GM18508 (cell line): ENCODE data around the gene GABARAPL2.
"Not testable (repeated sequence)": the region's sequence is repeated elsewhere in the genome, so short reads cannot be mapped to it uniquely, and the experiment has no call there.

ENCODE experiments used
- ATAC-seq: cut with Tn5 transposase; IDR thresholded peaks from one replicate; pipeline ENCODE4 v1.9.1; 2021; ENCODE audit warnings: moderate number of reproducible peaks; ENCODE audit not compliant: insufficient read depth, unreplicated experiment

Gene GABARAPL2, protein sequence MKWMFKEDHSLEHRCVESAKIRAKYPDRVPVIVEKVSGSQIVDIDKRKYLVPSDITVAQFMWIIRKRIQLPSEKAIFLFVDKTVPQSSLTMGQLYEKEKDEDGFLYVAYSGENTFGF

DNA sequence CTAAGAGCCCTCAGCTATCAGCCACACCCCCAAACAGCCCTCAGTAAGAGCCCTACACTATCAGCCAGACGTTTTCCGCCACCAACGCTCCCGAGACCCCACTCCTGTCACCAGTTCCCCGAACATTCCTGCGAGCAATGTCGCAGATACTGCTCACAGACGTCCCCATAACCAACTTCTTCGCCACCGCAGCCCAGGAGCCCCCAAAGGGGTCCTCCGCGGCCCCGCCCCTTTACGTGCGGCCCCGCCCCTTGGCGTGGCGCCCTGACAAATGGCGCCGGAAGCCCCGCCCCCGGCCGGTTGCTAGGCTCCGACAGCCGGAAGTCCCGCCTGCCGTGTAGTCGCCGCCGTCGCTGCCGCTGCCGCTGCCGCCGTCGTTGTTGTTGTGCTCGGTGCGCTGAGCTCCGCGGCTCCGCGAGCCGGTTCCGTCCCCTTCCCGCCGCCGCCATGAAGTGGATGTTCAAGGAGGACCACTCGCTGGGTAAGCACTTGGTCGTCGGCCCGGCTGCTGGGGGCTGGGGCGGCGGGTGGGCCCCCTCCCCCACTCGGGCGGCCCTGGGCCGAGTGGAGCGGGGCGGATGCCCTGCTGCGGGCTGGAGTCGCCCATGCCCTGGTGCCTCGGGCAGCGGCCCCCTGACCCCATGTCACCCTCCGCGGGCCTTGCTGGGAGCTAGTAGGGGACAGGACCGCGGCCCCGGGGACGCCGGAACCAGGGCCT, at the start of gene GABARAPL2:
TSS of gene GABARAPL2 (plus strand) at position 340 of the 718 bp plus-strand sequence. CDS start at position 448, 108 bp downstream.
- ATAC-seq = no peak

DNA sequence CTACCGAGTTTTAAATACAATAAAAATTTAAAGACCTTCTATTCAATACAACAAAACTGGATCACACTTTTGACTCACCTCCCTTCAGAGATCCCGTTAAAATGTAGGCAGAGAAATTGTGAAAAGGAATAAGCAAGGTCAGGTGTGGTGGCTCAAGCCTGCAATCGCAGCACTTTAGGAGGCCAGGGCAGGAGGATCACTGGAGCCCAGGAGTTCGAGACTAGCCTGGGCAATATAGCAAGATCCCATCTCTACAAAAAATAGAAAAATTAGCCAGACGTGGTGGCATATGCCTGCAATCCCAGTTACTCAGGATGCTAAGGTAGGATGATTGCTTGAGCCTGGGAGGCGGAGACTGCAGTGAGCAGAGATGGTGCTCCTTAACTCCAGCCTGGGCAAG, 47.0 kb upstream of the GABARAPL2 start:
- no peak for ATAC-seq

DNA sequence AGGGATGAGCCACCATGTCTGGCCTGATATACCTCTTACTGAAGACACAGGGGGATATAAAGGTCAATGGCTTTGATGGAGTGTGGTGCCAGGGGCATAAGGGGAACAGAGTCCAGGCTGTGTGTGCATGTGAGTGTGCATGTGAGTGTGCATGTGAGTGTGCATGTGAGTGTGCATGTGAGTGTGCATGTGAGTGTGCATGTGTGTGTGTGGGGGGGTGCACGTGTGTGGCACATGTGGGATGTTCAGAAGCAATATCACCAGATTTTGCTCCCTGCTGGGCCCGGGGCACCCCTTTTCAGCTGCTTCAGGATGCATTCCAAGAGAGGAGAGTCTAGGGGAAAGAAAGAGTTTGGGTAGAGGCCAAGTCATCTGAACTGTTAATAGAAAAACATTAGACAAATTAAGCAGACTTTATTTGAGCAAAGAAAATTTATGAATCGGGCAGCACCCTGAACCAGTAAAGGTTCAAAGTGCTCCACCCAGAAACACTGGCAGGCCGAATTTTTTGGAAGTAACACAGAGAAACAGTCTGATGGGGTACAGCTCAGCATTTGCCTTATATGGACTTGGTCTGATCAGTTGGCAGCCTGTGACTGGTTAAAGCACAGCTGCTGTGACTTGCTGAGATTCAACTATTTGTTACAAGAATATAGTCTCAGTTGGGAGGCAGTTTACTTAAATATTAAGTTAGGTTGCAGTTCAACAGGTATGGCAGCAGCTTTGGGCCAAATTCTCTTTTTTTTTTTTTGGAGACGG, 40.0 kb upstream of the GABARAPL2 start:
- ATAC-seq = no peak

DNA sequence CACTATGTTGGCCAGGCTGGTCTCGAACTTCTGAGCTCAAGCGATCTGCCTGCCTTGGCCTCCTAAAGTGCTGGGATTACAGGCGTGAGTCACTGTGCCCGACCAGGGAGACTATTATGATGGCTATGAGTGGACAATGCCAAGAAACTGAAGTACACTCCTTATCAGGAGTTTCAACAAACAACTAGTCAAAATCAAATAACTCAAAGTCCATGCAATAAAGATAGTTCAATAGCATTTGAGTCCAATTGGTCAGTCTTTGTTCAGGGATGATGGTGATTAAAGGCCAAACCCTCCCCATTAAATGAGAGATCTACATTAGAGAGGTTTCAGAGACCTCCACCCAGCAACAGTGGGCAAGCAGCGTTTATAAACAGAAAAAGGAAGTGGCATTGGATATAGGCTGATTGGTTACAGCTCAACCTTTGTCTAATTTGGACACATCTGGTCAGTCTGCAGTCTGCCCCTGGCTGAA, 38.3 kb upstream of the GABARAPL2 start:
- ATAC-seq = no peak

DNA sequence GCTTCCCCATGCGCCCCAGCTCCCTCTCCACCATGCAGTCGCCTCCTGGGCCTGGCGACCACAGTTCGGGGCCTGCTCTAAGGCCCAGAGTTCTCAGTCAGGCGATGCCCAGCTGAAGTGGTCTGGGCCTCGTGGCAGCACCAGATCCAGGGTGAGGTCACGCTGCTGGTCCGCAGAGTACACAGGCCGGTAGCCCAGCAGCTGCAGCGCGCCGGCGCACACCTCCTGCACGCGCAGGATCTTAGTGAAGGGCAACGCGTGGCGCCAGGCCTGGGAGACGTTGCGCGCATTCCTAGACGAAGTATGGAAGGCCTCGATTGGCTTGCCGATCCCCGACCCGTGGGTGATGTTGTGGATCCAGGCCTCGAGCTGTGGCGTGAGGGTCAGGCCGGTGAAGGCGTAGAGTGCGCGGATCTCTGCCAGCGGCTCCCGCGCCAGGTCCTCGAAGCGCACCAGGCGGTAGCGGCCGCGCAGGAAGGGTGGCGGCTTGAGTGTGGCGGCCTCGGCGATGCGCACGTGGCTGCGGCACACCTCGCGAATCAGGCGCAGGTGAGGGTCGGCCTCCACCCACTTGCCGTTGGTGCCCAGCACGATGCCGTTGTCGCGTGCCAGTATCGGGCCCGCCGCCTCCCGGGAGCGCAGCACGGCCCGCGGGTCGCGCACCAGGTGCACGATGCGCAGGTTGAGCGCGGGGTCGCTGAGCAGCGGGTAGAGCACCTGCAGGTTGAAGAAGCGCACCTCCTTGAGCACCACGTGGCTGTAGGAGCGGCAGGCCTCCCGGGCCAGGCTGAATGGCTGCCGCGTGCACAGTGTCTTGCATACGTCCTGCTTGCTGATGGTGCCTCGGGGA, 36.9 kb upstream of the GABARAPL2 start:
- ATAC-seq = no peak

DNA sequence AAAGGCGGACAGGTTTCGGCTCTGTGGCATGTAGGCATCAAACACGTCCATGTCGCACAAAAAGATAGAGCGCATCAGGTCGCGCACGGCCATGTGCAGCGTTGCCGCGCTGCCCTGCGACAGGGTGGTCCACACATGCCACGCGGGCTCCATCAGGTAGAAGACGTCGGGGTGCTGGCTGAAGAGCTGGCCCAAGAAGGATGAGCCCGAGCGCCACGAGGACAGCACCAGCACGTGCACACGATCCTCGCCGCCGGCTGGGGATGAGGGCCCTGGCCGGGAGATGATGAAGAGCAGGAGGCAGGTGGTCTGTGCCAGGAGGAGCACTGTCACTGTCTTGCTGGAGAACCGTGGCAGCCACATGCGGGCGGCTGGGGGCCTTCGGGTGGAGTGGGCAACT, 36.2 kb upstream of the GABARAPL2 start:
- ATAC-seq = no peak

DNA sequence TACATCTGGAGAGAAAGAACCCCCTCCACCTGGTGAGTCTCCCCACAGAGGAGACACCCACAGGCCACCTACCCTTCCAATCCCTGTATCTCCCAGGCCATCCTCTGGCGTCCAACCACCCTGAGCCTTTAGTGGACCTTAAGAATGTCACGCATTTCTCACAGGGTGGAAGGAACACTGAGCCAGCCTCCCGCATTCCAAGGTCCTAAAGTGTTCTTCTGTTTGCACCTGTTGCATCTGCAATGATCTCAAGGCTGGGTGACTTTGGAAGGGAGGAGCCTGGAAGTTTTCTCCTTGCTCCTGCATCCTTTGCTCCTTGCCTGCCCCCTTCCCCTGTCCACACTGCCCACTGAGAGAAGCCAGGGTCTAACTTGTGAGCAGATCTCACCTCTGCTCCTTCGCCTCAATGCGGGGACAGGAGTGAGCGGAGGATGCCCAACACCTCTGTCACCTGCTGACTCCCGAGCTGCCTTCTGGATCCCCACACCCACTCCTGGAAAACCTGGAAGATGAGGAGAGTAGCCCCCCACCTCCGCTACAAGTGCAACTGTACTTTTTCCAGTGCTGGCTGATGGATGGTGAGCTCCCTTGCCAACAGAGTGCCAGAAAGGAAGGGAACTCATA, 33.9 kb upstream of the GABARAPL2 start:
- no peak for ATAC-seq

DNA sequence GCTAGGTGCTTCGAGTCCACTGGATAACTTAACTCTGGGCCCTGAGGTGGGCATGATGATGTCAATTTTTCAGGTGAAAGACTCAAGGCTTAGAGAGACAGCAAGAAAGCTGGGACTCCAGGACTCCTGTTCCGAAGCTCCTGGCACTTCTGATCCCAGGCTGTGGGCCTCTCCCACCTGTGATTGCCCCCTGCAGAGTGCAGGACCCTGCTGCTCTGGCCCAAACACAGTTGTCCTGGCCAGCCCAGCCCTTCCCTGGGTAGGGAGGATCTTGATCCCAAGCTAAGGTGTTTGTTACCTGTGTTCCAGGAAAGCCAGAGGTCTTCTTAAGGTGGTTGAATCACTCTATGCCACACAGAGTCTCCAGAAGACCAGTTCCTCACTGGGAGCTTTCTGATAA, 33.4 kb upstream of the GABARAPL2 start:
- ATAC-seq = no peak

DNA sequence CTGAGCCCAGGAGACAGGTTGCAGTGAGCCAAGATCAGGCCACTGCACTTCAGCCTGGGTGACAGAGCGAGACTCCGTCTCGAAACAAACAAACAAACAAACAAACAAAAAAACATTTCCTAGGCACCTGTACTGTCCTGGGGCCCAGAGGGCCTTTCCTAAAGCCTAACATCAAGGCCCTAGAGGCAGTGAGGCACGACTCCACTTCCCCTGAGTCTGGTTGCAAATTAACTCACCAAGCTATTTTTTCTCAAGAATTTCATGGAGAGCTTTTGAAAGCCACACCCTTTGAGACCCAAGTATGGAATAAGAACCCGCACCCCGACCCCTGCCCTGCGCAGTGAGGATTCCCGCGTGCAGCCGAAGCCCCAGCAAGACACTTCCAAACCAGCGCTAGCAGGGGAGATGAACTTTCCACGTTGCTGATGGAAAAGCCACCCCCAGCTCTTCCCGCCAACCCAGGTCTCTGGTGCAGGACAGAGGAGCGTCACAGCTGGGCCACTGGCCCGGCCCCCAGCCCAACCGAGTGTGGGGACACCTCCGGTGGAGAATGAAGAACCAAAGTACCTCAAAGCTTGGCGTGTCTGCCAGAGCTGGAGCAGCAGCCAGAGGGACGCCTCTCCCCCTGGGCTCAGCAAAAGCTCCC, 31.5 kb upstream of the GABARAPL2 start:
- no peak for ATAC-seq

DNA sequence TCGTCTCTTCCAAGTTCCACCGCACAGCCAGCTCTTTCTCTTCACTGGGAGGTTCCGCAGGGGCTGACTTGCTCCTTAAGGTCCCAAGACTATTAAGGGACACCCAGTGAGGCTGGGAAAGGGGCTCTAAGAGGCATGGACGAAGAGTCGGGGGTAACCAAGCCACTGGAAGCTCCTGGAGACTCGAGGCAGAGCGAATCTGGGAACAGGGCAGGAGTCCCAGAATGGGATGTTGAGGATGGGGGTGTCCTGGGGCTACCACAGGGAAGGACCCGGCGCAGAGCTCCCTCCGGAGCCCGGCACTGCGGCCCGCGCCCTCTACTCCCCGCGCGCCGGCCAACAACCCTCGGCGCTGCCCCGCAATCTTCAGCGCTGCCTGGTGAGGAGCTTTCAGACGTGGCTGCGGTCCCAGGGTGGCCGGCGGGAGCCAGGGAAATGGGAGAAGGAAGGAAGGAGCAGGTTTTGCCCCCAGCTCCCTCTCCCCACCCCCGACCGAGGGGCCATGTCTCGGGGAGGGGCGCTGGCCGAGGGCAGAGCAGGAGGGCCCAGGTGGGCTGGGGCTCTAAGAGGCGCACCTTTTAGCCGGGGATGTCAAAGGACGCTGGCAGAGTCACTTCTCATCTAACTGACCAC, 30.9 kb upstream of the GABARAPL2 start:
- no peak for ATAC-seq

DNA sequence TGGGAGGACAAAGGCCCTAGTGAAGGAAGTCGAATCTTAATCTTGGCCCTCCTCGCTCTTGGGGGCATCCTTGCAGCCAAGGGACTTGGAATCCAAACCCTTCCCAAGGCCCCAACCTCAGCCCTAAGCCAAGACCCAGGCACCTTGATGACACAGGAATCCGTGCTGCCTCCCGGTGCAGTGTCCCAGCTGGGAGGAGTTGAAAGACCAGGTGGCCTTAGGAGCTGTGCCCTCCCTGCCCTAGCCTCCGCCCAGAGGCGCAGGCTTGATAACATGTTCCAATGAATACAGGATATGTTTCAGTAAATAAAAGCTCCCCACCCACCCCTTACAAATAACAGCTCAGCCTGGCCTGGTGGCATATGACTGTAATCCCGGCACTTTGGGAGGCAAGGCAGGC, 30.3 kb upstream of the GABARAPL2 start, which contains the start of gene CHST5:
TSS of gene CHST5 (minus strand) at position 208 of the 400 bp plus-strand sequence. CDS start 5,724 bp downstream, outside the sequence.
- ATAC-seq = no peak

DNA sequence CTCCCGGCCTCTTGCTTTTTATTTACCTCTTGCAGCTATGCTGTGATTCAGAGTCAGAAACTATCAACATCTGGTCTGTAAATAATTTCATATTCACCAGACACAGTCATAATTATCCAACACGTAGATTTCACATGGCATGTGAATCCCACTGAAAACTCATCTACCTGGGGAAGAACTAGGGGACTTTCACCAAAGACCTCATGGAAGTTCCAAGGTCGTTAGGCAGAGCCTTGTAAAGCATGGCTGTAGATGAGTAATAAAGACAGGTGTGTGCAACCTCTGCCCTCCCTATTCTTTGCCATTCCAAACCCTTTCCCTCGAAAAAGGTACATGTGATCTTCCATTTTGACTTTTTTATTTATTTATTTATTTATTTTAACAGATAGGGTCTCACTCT, 28.4 kb upstream of the GABARAPL2 start:
- no peak for ATAC-seq

DNA sequence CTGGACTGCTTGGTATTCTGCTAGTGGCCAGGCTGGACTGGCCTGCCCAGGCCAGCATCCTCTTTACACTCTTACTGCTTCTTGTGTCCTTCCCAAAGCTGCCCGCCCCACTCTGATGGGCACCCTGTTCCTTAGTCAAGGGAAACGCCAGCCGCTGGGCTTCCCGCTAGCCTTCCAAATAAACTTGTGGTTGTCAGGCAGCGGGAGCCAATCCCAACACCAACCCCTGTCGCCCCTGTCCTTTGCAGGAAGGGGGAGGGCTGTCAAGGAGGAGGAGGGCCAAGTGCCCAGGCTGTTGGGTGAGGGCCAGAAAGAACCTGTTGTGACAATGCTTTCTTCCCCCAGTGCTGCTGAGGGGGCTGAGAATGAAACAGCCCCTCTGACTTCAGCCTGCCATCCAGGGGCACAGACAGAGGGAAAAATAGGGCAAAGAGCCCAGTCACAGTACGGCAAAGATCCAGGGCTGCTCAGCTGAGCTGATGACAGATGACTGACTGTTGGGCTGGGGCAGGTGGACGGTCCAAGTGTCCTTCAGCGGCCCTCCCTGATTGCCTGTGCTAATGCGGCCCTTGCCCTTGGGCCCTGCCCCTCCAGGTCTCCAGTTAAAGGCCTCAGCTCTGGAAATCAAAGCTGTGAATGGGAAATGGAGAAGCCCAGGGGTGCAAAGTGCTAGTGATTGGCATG, 27.2 kb upstream of the GABARAPL2 start:
- not testable (repeated sequence) for ATAC-seq

DNA sequence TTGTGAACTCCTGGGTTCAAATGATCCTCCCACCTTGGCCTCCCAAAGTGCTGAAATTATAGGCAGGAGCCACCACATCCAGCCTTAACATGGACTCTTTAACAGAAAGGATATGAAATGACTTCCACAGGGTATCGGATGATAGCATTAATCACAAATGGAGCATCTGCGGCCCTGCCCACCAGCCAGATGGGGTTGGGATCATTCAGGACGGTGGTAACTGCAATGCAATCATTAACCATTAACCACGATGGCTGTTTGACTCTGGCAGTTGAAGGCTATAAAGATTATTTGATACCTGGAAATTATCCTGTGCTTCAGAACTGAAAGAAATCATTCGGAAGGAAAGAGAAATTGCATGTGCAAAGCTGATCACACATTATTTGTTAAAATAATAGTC, 24.9 kb upstream of the GABARAPL2 start:
- no peak for ATAC-seq

DNA sequence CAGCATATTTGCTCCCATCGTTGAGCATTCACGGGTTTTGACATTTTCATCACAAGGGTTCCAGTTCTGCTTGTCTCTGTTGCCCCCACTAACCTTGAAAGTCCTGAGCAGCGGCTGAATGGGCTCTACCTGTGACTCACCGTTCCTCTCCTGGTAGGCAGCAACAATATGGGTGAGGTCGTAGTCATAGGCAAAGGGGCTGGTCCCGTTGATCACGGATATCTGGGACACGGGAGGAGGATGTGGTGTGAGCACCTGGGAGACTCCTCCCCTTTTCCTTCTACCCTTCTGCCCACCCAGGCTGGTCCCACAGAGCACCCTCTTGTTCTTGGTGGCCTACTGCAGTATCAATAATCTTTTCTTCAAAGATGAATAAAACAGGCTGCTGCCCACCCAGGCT, 23.7 kb upstream of the GABARAPL2 start:
- ATAC-seq = not testable (repeated sequence)

DNA sequence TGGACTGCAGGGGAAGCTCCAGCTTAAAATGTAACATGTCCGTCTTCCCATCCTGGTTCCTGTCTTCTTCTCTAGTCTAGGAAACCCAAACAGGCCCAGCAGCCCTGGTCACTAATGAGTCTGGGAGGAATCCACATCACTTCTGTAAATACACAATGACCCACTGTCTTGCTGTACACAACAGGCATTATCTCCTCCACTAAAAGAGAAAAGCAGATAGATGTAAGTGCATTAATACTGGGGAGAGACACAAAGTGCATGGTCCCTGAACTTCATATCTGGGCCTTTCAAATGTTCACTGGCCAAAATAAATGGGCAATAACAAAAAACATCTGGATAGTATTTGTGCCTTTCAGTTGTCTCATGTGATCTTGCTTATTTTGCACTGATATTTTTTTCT, 20.3 kb upstream of the GABARAPL2 start:
- ATAC-seq = not testable (repeated sequence)

DNA sequence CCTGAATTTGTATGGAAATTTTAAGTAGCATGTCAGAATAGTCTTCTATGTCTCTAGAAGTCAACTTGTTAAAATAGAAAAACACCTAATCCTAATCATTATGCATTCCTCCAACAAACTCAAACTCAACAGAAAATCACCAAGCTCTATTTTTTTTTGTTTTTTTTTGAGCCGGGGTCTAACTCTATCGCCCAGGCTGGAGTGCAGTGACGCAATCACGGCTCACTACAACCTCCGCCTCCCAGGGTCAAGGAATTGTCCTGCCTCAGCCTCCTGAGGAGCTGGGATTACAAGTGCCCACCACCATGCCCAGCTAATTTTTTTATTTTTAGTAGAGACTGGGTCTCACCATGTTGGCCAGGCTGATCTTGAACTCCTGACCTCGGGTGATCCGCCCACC, 19.9 kb upstream of the GABARAPL2 start:
- no peak for ATAC-seq

DNA sequence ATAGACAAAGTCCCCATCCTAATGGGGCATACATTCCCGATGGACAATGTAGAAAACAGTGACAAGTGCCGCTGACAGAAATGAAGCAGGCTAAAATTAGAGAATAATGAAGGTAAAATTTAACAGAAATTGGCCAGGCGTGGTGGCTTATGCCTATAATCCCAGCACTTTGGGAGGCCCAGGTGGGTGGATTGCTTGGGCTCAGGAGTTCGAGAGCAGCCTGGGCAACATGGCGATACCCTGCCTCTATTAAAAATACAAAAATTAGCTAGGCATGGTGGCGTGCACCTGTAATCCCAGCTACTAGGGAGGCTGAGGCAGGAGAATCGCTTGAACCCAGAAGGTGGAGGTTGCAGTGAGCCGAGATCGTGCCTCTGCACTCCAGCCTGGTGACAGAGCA, 17.7 kb upstream of the GABARAPL2 start:
- not testable (repeated sequence) for ATAC-seq
